Activated CD4-positive, alpha-beta T cell treated with anti-CD3 and anti-CD28 coated beads for 48 hours (primary cell): ENCODE data around the gene EXOC6B.
A peak's percentile ranks its signal among the peaks of the same experiment; 100 is the strongest.

Experiments used
- DNase-seq: peaks from one replicate; pipeline ENCODE4 v3.0.0-alpha.2; 2020

EXOC6B gene

GRCh38 chr2:72415781-72416475 is 409.9 kb downstream of the EXOC6B start:
- no peak for DNase-seq

DNA sequence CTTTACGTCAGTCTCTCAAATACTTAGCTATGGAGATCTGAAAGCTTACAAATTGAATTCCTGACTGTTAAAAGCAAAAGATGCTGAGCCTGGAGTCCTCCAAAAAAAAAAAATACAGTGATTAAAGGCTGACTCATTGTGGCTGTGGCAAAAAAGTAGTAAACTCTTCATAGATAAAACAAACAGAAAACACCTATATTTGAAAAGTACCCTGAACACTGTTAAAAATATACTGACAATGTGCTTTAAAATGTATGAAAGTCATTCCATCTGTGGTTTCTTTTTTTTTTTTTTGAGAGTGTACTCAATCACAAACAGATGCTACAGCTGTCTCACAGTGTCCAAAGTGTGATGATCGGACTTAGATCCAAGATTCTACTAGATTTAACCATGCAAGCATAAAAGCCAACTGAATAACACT is 410.6 kb downstream of the EXOC6B start:
- DNase-seq, result no peak

GRCh38 chr2:72414137-72414760 is 411.6 kb downstream of the EXOC6B start:
- no peak for DNase-seq

GRCh38 chr2:72413716-72414115 is 412.1 kb downstream of the EXOC6B start:
- no peak for DNase-seq

- no peak for DNase-seq
These were observed 413.6 kb downstream of the EXOC6B start for GRCh38 chr2:72412214-72412613.

DNA sequence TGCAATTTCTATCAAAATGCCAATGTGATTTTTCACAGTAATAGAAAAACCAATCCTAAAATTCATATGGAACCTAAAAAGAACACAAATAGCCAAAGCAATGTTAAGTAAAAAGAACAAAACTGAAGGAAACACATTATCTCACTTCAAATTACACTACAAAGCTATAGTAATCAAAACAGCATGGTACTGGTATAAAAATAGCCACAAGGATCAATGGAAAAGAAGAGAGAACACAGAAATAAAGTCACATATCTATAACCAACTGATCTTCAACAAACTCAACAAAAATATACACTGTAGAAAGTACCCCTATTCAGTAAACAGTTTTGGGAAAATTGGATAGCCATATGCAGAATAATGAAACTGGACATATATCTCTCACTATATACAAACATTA is 426.0 kb downstream of the EXOC6B start:
- DNase-seq, result no peak

DNA sequence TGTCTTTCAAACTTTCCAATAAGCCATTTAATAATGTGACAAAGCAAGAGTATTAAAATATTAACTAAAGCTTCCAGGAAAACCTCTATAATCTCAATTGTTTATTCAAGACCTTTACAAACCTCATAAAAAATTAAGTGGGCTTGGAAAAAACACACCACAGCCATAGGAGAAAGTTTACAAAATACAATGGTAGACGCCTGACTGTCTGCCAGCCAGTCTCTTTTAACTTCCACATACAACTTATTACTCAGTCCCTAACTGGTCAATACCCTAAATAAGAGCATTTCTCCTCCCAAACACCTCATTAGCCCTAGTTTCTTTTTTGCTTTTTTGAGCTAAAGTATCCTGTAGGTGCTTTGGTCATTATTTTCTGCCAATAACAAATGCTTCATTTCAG is 430.7 kb downstream of the EXOC6B start:
- DNase-seq, result no peak

- no peak for DNase-seq
These were observed 431.2 kb downstream of the EXOC6B start for GRCh38 chr2:72394541-72395070.

GRCh38 chr2:72389447-72389846 is 436.4 kb downstream of the EXOC6B start:
- no peak for DNase-seq

DNA sequence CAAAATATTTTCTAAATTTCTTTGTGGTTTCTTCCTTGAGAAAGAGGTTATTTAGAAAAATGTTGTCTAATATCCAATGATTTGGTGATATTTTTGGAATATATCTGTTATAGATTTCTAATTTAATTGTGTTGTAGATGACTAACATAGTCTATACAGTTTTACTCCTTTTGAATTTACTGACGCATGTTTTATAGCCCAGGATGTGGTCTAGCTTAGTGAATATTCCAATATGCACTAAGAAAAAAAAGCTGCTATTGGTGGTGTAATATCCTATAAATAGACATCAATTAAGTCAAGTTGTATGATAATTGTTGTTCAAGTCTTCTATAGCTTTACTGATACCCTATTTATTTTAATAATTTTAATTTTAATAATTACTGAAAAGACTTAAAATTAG is 437.6 kb downstream of the EXOC6B start:
- no peak for DNase-seq

DNA sequence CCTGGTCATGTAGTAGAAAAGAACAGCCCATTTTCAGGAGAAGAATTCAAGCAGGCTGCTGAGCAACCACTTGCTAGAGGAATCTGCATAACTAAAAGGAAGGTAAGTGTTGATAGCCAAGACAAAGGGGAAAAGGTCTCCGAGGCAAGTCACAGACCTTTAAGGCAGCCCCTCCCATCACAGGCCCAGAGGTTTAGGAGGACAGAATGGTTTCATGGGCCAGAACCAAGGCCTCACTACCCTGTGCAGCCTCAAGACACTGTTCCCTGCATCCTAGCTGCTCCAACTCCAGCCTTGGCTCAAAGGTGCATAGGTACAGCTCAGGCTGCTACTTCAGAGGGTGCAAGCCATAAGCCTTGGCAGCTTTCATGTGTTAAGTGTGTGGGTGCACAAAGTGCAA is 439.5 kb downstream of the EXOC6B start:
- DNase-seq, result no peak

DNA sequence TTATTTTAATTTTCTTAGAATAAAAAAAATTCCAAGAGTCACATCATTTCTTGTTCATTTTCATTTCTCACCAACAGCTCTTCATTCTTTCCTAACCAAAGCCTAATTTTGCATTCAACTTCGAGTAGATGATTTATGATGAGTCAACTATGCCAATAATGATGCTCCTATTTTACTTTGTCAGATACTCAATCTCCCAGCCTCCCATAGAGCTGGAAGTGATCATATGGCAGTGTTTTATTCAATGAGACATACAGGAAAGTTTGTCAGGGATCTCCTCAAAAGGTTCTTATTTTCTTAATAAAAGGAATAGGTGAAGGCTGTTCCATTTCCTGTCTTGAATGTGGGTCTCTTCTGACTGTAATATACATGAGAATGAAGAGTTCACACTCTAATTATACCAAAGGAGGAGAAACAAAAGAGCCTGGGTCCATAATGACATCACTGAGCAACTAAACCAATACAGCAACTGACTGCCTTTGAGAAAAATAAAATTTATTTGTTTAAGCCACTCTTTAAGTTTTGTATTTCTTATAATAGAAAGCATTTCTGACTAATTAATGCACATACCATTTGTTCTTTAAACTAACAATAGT is 447.0 kb downstream of the EXOC6B start:
- DNase-seq, result no peak

GRCh38 chr2:72367530-72368225 is 458.2 kb downstream of the EXOC6B start:
- DNase-seq, result no peak

- no peak for DNase-seq
These were observed 462.4 kb downstream of the EXOC6B start for GRCh38 chr2:72363406-72363805.

DNA sequence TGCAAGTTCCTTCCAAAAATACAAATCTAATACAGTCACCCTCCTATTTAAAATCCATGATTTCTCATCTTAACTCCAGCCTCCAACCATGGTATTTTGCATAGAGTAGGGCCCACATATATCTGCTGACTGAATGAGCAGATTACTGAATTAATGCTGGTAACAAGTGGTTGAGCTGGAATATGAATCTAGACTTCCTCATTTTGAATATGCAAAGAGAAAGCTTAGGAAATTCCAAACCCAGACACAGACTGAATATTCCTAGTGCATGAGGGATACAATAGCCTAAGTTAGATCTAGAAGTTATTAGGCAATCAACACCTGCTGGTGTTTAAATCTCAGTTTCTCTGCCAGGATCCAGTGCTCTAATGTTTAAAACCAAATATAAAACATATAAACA is 463.1 kb downstream of the EXOC6B start:
- no peak for DNase-seq

DNA sequence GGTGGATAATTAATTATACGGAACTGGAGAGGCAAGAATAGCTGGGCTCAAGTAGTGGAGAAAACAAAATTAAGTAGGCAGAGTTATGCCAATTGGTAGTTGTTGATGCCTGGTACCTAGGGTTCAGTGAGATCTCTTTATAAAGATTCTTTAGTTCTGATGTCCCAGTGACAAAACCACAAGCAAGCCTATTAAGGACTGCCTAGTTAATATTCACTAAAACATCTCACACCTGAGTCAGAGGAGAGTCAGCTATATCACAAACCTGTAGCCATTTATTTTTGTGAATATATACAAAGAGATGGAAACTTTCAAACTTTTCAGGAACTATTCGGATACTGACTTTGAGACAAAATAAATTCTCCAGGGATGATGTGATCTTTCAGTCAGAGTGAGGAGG is 464.3 kb downstream of the EXOC6B start:
- no peak for DNase-seq

DNA sequence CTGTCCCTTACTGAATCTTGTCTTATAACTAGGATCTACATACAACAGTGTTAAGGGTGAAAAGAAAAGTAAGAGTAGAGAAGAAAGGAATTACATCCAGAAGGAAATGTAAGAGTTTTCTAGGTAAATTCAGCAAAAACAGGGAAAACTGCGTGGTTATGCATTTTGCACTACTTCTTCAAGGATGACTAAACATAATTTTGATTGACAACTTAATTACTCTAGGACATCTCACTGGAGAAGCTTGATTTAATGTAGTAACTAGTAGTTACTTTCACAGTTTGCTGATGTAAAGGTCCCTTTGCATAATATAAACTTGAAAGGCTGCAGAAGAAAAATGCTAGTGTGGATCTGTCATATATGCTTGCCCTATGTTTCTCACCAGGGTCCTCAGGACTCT is 464.8 kb downstream of the EXOC6B start:
- DNase-seq, result no peak

- DNase-seq, result peak; percentile 3
These were observed 475.0 kb downstream of the EXOC6B start for GRCh38 chr2:72350852-72351251.

GRCh38 chr2:72349016-72349415 is 476.8 kb downstream of the EXOC6B start:
- DNase-seq, result no peak

DNA sequence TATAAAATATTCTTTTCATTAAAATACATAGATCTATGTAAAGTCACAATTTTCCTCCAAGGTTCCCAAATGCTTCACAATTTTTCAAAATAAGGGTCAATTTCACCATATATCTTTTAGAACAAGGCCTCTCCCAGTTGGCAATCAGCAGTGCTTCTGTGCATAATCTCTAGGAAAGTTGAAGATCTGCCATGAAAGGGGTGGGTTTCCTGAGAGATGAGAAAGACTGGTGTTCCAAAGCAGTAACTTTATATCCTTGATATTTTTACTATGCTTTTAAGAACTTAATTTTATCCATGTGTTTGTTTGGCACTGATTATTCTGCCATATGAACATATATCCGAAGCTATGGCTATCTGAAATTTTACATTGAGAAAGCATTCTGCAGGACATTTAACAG is 478.8 kb downstream of the EXOC6B start:
- DNase-seq, result no peak

GRCh38 chr2:72341639-72342038 is 484.2 kb downstream of the EXOC6B start:
- no peak for DNase-seq

GRCh38 chr2:72340665-72341064 is 485.2 kb downstream of the EXOC6B start:
- DNase-seq, result no peak

DNA sequence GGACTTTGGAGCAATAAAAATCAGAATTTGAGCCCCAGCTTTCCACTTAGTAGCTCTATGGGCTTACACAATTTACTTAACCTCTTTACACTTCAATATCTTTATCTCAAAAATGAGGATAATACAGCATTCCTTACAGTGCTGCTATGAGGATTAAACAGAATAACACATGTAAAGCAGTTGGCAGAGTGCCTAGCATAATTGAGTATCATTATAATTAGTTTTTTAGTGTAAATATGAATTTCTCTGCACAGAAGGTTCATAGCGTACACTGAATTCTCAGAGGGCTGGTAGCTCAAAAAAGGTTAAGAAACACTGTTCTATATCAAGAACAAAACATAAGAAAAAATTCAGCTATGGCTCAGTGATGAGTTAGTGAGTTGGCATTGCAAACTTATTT is 487.8 kb downstream of the EXOC6B start:
- no peak for DNase-seq

DNA sequence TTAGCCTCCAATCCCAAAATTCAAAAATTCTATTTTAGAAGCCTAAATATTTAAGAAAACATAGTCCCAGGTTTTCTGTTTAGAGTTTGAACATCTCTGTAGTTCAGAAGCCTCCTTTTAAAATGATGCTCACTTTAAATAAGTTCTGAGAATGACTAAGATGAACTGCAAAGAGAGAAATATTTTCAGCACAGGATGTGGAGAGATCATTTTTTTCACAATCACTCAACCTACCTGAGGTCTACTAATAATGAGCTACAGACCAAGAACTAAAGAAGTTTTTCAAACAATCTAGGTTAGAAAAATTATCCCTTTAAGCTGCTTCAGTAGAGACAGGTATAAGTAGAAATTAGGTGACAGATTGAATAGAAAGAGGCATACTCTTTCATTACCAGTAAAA is 493.1 kb downstream of the EXOC6B start:
- no peak for DNase-seq
